B cell (primary cell): ENCODE results near the gene PXMP4. TPM values are rescaled to one million over a fixed set of nuclear protein-coding genes. Genes with fewer than 3 reads are reported as not detected.
A peak's percentile ranks its signal among the peaks of the same experiment; 100 is the strongest.

Experiments
- ATAC-seq: fragments of 200-7000 bp; cut with Tn5 transposase; one replicate; pipeline ENCODE4 v1.10.0; 2021; ENCODE audit warnings: low read depth, mild to moderate bottlenecking, moderate number of reproducible peaks, moderate library complexity
- CTCF ChIA-PET: fragments of 350-600 bp; sonication (Branson Sonifier 250); formaldehyde crosslinking; loops from one replicate; lab custom pipeline; 2021; ENCODE audit warnings: antibody characterized with exemption, inconsistent platforms; lab: Charles Lee
- POLR2A ChIA-PET: fragments of 350-600 bp; sonication (Branson Sonifier 250); formaldehyde crosslinking; loops from one replicate; lab custom pipeline; 2021; ENCODE audit warnings: antibody characterized with exemption; lab: Charles Lee
- DNase-seq: peaks from one replicate; pipeline ENCODE4 v3.0.0; 2013
- H2AFZ ChIP-seq: 2 replicates; pipeline ENCODE4 v1.6.1; 2012; ENCODE audit warnings: mild to moderate bottlenecking, low read depth, low read length; ENCODE audit not compliant: insufficient read depth, poor library complexity, severe bottlenecking
- H3K27ac ChIP-seq, 2 donors: 1 replicate in 1 of 2; 2 replicates in 1 of 2; pipeline ENCODE4 v1.5.1; 2012 to 2013; ENCODE audit warnings: low read length in 2 of 2, mild to moderate bottlenecking in 2 of 2, moderate library complexity in 1 of 2
- H3K27me3 ChIP-seq, 4 experiments: fragments of 200-600 bp in 1 of 4; sonication (generic) in 1 of 4; replicated peaks in 1 of 4; 1 replicate in 2 of 4; 2 replicates in 2 of 4; pipeline versions ENCODE4 v1.6.1 to v1.7.0; 2013 to 2016; ENCODE audit warnings: low read length in 3 of 4, mild to moderate bottlenecking in 2 of 4, mixed read lengths in 1 of 4, moderate library complexity in 1 of 4; ENCODE audit not compliant: insufficient read depth in 4 of 4, control insufficient read depth in 3 of 4; ENCODE audit errors: control extremely low read depth in 1 of 4
- H3K36me3 ChIP-seq, 2 experiments: replicated peaks in 1 of 2; 1 replicate in 1 of 2; 2 replicates in 1 of 2; pipeline versions ENCODE4 v1.6.1 to v1.7.1; 2013; ENCODE audit warnings: low read length in 1 of 2; ENCODE audit not compliant: insufficient read depth in 2 of 2, control insufficient read depth in 1 of 2; ENCODE audit errors: control extremely low read depth in 1 of 2, extremely low read depth in 1 of 2
- H3K4me1 ChIP-seq, 2 donors: fragments of 200-600 bp in 1 of 2; sonication (generic) in 1 of 2; 1 replicate in 1 of 2; 2 replicates in 1 of 2; pipeline versions ENCODE4 v1.5.1 to v1.6.1; 2013 to 2017; ENCODE audit warnings: low read length in 2 of 2; ENCODE audit not compliant: control insufficient read depth in 2 of 2, insufficient read depth in 2 of 2
- H3K4me2 ChIP-seq: replicated peaks from 2 replicates; pipeline ENCODE3; 2012; ENCODE audit warnings: mild to moderate bottlenecking, low read depth, low read length; ENCODE audit not compliant: poor library complexity, severe bottlenecking
- H3K4me3 ChIP-seq, 5 experiments: fragments of 200-600 bp in 1 of 5; sonication (generic) in 1 of 5; 1 replicate in 3 of 5; 2 replicates in 2 of 5; pipeline versions ENCODE4 v1.5.1 to v1.7.0; 2011 to 2016; ENCODE audit warnings: low read length in 4 of 5, mild to moderate bottlenecking in 4 of 5, low read depth in 2 of 5, control low read depth in 1 of 5, moderate library complexity in 1 of 5; ENCODE audit not compliant: insufficient read depth in 1 of 5; ENCODE audit errors: control extremely low read depth in 1 of 5, extremely low read depth in 1 of 5
- H3K79me2 ChIP-seq: fragments of 200-600 bp; sonication (generic); one replicate; pipeline ENCODE4 v1.6.0; 2016; ENCODE audit warnings: low read length; ENCODE audit not compliant: control insufficient read depth, insufficient read depth
- H3K9ac ChIP-seq: fragments of 200-600 bp; sonication (generic); 2 replicates; pipeline ENCODE4 v1.6.1; 2017; ENCODE audit warnings: mild to moderate bottlenecking, low read length, moderate library complexity
- H3K9me3 ChIP-seq, 3 donors: one replicate each; pipeline versions ENCODE4 v1.6.1 to v1.7.1; 2013; ENCODE audit warnings: low read length in 2 of 3; ENCODE audit not compliant: control insufficient read depth in 2 of 3, insufficient read depth in 1 of 3; ENCODE audit errors: control extremely low read depth in 1 of 3
- H4K20me1 ChIP-seq: 2 replicates; pipeline ENCODE4 v1.6.0; 2012; ENCODE audit warnings: mild to moderate bottlenecking, low read length; ENCODE audit not compliant: insufficient read depth, control insufficient read depth, poor library complexity, severe bottlenecking
- H3K27ac Mint-ChIP-seq: one replicate; pipeline ENCODE4 v1.8.0; 2021; ENCODE audit warnings: mixed read lengths
- H3K27me3 Mint-ChIP-seq: one replicate; pipeline ENCODE4 v1.8.0; 2021; ENCODE audit warnings: mixed read lengths
- H3K4me1 Mint-ChIP-seq: one replicate; pipeline ENCODE4 v1.8.0; 2021; ENCODE audit warnings: mixed read lengths
- H3K4me3 Mint-ChIP-seq: one replicate; pipeline ENCODE4 v1.8.0; 2021; ENCODE audit warnings: mixed read lengths
- H3K9me3 Mint-ChIP-seq: one replicate; pipeline ENCODE4 v1.8.0; 2022; ENCODE audit warnings: mixed read lengths; ENCODE audit not compliant: insufficient read depth
- CTCF ChIP-seq: fragments of 200-600 bp; IDR thresholded peaks from one replicate; pipeline ENCODE4 v1.8.0; 2022; ENCODE audit warnings: antibody characterized with exemption, mild to moderate bottlenecking
- EZH2 ChIP-seq: IDR thresholded peaks from 2 replicates; pipeline ENCODE4 v1.6.1; 2012; ENCODE audit warnings: borderline replicate concordance, low read depth, mild to moderate bottlenecking, moderate library complexity, low read length; ENCODE audit not compliant: insufficient read depth, poor library complexity, severe bottlenecking
- WGBS: methylation state at CpG from one replicate; pipeline ENCODE4 v1.1.5; 2013; ENCODE audit warnings: missing lambda C conversion rate; ENCODE audit not compliant: insufficient coverage; 5-methylcytosine and 5-hydroxymethylcytosine counted together
- intact Hi-C: fragments of 100-400 bp; cut with micrococcal nuclease; formaldehyde crosslinking; loops from one replicate; pipeline ENCODE4 v1.10.0; 2022
- polyA plus RNA-seq: library from polyadenylated mRNA; depleted of rRNA; stranded (reverse); fragments of >200 nt; gene quantifications from 2 replicates; pipeline ENCODE4 v1.2.3, GENCODE V29; 2012
- total RNA-seq, 2 donors: library from RNA; stranded (reverse); fragments of 120-200 nt in 1 of 2; gene quantifications; 1 replicate in 1 of 2; 2 replicates in 1 of 2; pipeline versions ENCODE4 v1.2.3 to v1.2.4, GENCODE V29; 2013 to 2022

The PXMP4 gene
- total and polyA plus RNA-seq, 2 donors (not counting 1 experiment from before 2014, with no cell fraction given): 5.0 to 6.6 TPM

- peak overlapping the region; percentile 31 to 68 (median 64) for H3K4me3 ChIP-seq
- H3K79me2 ChIP-seq: no peaks in the 10 kb centered on the region
- peaks cover 0 to 11% (median 4%) of the 10 kb centered on the region in 3 donors for H3K9me3 ChIP-seq
Measured at GRCh38 chr20:33730946-33731692, 11.0 kb upstream of the PXMP4 start.

More at GRCh38 chr20:33730946-33731692, 11.0 kb upstream of the PXMP4 start:
- DNase-seq (peak; percentile 25), ATAC-seq (no peak)
- WGBS: 71% methylated on average over 13 of the region's 18 CpGs
- no peaks in the 10 kb centered on the region for H3K9me3 Mint-ChIP-seq
- H3K27ac Mint-ChIP-seq: peak overlapping the region; percentile 96
- peaks cover 20 to 29% of the 10 kb centered on the region in 2 donors for H3K4me1 ChIP-seq
- TF ChIP-seq CTCF (no peak), EZH2 (no peak)
- ChIA-PET CTCF (interaction anchor here (0.6 to 2.4 kb wide), 5 partner anchors 48 to 124 kb away, joined by 3 to 21 read pairs (median 4); partner anchors contain the start of genes ACTL10 and CHMP4B), POLR2A (interaction anchor here (0.5 to 3.5 kb wide), 6 partner anchors 11 to 278 kb away, joined by 3 to 31 read pairs (median 6); partner anchors contain the start of genes ACTL10, E2F1 and PXMP4)
- no peaks in the 10 kb centered on the region for H3K27me3 ChIP-seq
- H3K9ac ChIP-seq: peak overlapping the region; percentile 69
- peaks cover 24% of the 10 kb centered on the region for H3K4me1 Mint-ChIP-seq
- H3K27ac ChIP-seq: peak overlapping the region; percentile 59 to 81
- intact Hi-C loops: loop anchor here (2.0 kb wide), 1 partner anchor 56 kb away; the partner anchor contains the start of gene NECAB3
- no peaks in the 10 kb centered on the region for H3K27me3 Mint-ChIP-seq
- no peaks in the 10 kb centered on the region for H3K36me3 ChIP-seq
- H2AFZ ChIP-seq: peak overlapping the region; percentile 93
- H3K4me2 ChIP-seq: peak overlapping the region; percentile 97
- H3K4me3 Mint-ChIP-seq: peak overlapping the region; percentile 89
- no peaks in the 10 kb centered on the region for H4K20me1 ChIP-seq
